B cell (primary cell): ENCODE measurements around the gene NFYC.

ENCODE experiments used
- CTCF ChIP-seq: fragments of 200-600 bp; IDR thresholded peaks from one replicate; pipeline ENCODE4 v1.8.0; 2022; ENCODE audit warnings: antibody characterized with exemption, mild to moderate bottlenecking
- EZH2 ChIP-seq: IDR thresholded peaks from 2 replicates; pipeline ENCODE4 v1.6.1; 2012; ENCODE audit warnings: borderline replicate concordance, low read depth, mild to moderate bottlenecking, moderate library complexity, low read length; ENCODE audit not compliant: insufficient read depth, poor library complexity, severe bottlenecking

DNA sequence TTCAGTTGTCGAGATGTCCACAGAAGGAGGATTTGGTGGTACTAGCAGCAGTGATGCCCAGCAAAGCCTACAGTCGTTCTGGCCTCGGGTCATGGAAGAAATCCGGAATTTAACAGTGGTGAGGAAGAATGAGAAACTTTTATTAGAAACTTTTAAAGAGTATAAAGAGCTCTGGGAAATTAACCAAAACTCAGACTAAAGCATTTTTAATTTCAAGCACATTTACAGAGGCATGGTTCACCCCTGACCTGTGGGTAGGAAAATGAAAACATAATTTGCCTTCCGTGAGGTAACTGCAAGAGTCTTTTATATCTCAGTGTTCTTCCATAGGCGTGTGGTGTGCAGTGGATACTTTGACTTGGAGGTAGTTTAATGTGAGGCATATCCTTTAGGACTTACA is 47.3 kb downstream of the NFYC start:
- TF ChIP-seq EZH2 (no peak), CTCF (no peak)
